GM18498 (cell line): ENCODE data around the gene FSCN2.
A peak's percentile ranks its signal among the peaks of the same experiment; 100 is the strongest.

Experiments used
- ATAC-seq: cut with Tn5 transposase; IDR thresholded peaks from one replicate; pipeline ENCODE4 v1.9.1; 2021; ENCODE audit warnings: mild to moderate bottlenecking, moderate library complexity; ENCODE audit not compliant: unreplicated experiment

Gene FSCN2

DNA sequence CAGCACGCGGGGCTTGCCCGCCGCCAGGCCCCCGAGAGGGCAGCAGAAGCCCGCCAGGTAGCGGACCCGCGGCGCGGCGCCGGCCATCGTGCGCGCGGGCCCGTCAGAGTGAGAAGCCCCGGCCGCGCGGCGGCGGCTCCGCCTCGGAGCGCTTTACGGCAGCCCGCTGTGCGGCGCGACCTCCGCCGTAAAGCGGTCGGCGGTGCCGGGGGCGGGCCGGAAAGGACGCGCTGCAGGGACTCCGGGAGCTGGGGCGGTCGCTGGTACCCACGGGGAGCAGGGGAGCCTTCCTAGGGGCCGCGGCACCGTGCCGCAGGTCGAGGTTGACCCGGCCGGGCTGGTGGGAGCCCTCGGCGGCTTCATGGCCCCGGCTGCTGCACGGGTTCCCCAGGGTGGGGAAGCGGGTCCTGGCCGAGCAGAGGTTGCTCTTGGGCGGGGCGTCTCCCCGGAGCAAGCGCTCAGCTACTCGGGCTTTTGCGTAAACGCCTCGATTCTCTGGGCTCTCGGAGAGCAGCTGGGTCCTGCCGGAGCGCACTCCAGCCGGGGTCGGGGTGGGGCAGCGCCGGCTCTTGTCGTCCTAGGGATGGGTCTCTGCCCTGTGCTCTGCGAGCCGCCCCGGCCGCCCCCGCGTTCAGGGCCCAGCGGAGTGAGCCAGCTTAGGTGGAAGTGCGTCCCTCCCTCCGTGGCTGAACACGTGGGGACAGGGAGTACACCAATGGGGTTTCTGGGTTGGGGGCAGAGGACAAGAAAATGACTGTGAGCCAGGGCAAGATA is 24.3 kb downstream of the FSCN2 start, which contains the start of gene FAAP100:
Gene FAAP100, minus strand, starts transcription at position 110 of the 774 bp plus-strand sequence. Its CDS starts 23 bp downstream, at position 87.
- ATAC-seq, result peak; percentile 56

DNA sequence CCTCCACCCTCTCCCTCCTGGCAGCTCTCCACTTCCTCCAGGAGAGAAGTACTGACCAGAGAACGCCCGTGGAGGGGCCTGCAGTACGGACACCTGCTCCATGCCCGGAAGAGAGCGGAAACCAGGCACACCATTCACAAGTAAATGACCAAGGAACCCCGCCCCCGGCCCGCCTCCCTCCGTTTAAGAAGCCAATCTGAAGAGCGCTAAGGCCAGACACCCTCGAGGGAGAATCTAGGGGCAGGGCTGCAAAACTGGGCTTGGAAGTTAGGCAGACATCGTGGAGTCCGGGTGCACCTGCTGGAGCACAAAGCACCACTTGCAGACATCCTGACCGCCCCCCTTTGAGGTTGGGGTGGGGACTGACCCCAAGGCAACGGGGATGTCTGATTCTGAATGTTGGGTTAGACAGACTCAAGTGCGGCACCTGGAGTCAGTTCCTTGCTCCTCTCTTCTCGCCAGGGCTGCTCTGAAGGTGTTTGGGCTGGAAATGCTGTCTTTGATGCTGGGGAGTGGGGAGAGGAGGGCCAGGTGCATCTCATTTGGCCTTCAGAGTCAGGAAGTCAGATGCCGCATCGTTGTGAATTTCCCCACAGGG is 24.9 kb downstream of the FSCN2 start:
- ATAC-seq, result peak; percentile 38

DNA sequence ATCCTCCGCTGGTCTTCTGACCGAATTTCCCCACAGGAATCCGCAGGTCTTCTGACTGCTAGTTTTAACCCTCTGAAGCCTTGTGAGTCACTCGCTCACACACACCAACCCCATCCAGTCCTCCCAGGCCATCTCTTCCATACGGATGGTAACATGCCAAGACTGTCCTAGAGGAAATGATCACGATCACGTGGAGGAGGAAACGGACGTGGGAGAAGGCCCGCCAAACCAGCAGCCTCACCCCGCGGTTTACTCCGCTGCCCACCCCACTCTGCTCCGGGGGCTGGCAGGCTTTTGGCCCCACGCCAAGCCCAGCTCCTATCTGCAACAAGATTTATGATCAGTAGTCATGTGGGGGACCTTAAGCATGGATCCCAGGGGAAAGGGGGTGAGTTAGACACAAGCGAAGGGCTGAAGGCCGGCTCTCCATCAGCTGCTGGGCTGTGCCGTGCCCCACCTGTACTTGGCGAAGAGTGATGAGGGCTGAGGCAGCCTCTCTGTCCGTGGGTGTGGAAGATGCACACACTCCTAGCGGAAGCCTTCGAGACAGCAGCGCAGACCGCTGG is 25.5 kb downstream of the FSCN2 start:
- ATAC-seq, result no peak

DNA sequence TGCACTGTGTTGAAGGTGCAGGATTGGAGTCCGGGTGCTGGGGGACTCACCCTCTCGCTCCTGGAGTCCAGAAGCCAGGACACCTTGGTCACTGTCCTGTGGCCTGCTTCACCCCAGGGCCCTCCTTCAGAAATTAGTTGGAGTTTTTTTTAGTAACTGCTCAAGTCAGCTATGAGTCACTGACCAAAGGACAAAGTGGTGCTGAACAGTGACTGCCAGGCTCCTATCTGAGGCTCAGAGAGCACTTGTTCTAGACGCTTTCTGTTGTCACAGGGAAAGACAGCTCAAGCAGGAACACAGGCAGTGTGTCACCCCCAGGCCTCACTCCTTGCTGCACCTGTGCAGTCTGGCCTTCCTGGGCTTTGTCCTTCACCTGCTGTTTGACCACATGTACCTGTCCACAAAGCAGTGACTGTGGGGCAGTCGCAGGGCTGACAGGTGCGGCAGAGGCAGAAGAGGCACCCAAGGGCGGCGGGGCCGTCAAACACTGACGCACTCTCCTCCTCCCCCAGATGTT is 28.1 kb downstream of the FSCN2 start:
- no peak for ATAC-seq

DNA sequence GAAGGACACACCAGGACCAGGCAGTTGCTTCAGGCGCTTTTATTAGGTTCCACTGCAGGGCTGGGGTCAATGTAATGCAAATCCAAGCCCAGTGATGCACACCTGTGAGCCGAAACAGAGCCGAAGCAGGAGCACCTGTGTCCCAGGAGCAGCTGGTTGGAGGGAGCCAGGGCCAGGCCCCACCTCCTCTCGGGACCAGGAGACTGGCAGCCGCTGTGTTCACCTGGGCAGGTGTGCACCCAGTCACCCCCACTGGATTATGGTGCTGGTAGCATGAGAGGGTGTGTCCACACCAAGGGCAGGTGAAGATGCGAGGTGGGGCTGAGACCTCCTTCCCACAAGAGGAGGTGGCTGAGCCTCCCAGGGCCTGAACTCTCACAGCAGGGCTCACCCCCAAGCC is 28.7 kb downstream of the FSCN2 start:
- no peak for ATAC-seq

DNA sequence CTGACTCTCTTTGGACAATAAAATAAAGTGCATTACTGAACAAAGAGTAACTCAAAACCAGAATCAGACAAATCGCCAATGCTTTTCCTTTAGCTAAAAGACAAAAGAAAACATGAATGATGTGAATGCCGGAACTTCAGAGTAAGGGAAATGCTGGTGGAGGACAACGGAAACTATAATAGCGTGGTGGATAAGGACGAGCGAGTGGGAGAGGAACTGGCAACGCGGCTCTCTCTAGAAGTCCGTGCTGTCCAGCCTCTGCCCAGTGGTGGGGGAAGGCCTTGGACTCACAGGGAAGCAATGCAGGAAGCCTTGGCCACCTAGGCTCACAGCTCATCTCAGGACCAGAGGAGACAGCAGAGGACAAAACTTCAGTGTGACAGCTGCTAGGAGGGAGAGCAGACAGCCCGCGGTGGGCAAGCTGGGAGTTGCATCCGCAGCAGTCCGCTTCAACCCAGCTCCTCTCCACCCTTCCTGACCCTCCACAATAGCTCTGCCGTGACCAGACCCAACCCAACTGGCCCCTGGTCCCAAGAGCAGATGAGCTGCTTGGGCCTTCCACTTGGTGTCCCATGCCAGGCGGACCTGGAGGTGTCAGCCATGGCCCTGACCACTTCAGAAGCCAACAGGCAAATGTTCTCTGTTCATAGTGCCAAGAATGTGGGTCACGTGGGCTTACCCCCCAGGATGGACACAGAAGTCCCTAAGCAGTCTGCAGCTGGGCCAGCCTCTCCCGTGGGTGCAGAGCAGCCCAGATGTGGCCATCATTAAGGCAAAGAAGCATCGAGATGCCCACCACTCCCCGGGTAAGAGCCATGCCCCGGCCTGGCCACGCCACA is 29.3 kb downstream of the FSCN2 start:
- ATAC-seq, result no peak

DNA sequence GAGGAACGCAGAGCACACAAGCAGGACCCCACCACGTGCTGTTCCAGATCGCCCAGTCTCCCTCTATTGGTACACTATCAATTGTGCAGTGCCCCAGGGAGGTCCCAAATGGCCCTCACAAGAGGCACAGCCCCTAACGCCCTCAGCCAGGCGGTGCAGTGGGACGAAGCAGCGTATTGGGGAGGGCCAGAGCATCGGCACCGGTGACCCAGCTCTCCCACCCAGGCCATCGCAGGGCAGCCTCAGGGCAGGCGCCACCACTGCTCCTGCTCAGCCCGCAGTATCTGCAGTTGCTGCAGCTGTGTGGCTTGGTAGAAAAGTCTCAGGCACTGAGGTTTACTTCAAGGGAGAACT is 29.9 kb downstream of the FSCN2 start:
- no peak for ATAC-seq

DNA sequence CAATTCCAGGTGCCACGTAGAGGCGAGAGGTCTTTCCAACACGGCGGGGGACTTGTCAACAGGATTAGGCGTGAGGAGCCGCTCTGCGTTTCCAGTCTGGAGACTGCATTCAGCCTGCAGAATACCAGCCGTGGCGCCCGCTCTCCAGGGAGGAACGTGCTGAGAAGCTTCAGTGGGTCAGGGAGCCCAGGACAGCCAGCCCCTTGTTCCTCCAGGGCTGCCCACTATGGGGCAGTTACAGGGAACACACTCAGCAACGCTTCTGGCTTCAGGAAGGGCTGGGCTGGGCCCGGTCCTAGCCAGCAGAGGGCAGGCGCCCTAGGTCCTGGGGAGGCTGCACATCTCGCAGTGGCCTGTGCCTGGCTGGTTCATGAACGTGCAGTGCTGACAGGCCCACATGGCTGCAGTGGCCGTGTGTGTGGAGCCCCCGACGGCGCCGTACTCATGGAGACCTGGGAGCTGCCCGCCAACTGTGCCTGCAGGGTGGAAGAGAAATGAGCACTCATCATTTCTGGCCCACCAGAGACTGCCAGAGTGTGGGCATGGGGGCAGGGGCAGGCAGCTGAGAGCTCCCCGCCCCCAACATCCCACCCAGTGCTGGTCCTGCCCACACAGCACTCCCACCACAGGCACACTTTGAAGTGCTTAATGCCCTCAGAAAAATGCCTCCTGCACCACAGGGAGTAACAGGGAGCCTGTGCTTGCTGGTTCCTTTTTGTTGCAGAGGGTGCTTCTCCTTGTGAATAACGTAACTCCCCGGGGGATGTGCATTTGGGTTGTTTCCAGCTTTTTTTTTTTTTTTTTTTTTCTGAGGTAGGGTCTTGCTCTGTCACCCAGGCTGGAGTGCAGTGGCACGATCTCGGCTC is 31.0 kb downstream of the FSCN2 start:
- no peak for ATAC-seq

DNA sequence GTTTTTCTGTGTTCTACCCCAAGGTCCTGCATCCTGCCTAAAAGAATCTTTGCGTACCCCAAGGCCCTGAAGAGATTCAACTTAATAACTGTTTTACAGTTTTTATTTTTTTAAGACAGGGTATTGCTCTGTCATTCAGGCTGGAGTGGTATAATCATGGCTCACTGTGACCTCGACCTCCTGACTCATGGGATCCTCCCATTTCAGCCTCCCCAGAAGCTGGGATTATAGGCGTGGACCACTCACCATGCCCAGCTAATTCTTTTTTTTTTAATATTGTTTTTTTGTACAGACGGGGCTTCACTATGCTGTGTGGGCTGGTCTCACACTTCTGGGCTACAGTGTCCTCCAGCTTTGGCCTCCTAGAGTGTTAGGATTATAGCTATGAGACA is 33.3 kb downstream of the FSCN2 start:
- no peak for ATAC-seq

DNA sequence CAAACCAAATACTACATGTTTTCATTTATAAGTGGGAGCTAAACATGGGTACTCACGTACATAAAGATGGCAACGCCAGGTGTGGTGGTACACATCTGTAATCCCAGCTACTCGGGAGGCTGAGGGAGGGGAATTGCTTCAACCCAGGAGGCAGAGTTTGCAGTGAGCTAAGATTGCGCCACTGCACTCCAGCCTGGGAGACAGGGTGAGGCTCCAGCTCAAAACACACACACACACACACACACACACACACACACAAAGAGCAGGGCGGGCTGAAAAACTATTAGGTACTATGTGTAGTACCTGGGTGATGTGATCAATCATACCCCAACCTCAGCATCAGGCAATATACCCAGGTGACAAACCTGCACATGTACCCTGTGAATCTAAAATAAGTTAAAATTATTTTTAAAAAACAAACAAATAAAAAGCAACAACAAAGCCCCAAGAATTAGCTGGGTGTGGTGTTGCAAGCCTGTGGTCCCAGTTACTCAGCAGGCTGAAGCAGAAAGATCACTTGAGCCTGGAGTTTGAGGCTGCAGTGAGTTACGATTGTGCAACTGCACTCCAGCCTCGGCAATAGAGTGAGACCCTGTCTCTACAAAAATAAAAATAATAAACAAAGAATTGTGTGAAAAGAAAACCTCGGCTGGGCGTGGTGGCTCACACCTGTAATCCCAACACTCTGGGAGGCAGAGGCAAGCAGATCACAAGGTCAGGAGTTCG is 35.8 kb downstream of the FSCN2 start:
- no peak for ATAC-seq

DNA sequence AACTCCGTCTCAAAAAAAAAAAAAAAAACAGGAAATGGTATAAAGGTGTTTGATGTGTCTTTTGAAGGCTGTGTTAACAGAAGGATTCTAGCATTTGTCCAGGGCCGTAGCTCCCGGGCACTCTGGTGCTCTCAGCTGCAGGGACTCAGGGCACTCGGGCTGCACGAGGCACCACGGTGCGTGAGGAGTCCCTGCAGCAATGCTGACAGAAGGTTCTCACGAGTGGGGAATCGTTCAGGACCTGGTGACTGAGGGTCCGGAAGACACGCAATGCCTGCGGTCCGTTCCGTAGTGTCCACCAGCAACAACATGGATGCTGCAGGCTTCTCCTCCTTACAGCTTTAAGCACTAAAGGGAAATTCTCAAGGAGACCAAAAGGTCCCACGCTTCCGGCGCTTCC is 36.6 kb downstream of the FSCN2 start:
- no peak for ATAC-seq

DNA sequence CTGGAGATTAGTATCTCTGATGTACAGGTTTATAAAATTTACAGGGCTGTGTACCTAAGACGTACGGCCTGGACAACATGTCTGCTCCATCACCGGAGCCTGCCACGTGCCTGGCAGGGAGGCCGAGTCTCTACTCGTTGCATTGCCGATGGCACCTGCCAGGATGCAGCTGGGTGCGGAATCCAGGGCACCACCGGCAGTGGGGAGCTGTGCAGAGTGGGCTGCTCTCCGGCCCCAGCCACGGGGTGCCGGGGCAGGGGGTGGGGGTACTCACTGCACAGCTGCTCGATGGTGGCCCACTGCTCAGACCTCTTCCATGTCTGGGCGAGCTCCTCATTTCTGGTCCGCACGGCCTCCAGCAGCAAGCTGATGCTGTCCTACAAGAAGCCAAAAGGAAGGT is 37.1 kb downstream of the FSCN2 start:
- no peak for ATAC-seq

DNA sequence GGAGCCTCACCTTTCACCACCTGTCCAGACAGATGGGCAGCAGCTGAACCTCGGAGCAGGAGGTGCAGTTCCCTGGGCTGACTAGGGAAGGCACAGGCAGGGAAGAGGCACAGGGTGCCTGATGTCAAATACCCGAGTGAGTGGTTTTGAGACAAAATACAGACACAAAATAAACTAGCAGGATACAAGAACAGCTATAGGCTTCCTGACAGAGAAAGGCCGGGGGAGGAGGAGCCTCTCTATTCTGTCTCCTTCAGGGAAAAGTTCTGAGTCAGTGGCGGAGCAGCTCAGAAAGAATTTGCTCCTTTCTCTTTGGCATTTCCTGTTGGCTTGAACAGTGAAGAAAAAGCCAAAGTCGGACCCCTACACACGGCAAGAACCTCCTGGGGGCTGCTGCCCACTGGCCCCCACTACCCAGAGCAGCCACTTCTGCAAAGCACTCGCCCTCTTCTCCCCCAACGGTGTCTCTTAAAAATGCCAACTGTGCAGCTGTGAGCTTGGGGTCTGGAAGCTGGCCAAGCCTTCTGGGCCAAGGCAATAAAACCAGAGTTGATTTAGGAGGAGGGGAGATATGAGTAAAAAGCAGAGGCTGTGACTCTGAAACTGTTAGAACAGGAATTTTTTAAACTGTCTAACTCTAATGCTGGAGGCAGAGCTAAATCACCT is 38.4 kb downstream of the FSCN2 start:
- ATAC-seq, result no peak

DNA sequence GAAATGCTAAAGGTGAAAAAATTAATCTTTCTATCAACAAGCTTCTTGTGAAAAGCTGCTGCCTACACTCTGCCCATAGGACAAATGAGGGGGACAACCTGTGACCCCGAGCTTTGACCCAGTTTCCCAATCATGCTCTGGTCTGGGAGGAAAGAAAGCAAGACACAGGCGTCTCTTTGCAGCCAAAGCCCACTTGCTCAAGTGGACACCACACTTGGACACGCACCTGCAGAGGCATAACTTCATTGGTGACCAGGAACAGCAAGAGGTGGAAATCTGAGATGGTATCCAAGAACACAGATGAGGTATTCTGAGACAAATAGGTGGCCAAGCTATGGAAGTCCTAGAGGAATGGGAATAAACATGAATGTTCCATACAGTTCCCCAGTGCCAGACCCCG is 39.0 kb downstream of the FSCN2 start:
- ATAC-seq, result no peak

DNA sequence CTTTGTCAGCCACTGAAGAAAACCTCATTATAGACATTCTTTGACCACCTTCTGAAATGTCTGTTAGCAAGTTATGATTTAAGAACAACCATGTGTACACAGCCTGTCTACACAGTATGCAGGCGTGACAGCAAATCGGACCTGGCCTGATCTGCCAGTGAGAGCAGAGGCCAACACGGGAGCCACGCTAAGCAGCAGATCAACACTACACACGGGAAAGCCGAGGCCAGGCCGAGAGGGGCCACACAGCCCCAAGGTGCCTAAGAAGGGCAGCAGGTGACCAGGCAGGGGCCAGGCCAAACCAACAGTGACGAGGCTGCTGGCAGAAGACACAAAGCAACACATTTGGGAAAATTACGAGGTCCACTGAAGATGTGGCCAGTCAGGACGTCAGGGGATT is 40.2 kb downstream of the FSCN2 start:
- ATAC-seq, result no peak

DNA sequence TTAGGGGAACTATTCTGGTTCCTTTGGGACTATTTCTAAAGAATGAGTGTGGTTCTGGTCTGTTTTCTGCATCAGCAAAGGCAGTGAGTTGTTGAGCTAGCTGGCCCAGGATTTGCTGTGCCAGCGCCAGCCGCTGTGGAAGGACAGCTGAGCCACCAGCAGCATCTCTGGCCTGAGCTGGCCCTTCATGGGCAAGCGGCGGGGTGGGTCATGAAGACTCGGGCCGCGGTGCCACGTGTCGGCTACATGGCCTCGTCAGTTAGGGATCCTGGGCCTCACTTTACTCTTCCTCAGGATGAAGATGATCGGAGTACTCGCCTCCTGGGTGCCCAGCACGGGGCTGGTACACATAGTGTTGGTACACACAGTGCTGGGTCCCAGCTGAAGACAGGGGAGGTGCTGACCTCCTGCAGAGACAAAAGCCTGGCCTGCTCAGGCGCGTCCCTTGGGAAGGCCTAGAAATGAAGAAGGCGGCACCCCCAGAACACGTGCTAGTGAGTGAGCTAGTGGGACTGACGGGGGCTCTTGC is 41.9 kb downstream of the FSCN2 start:
- ATAC-seq, result no peak

DNA sequence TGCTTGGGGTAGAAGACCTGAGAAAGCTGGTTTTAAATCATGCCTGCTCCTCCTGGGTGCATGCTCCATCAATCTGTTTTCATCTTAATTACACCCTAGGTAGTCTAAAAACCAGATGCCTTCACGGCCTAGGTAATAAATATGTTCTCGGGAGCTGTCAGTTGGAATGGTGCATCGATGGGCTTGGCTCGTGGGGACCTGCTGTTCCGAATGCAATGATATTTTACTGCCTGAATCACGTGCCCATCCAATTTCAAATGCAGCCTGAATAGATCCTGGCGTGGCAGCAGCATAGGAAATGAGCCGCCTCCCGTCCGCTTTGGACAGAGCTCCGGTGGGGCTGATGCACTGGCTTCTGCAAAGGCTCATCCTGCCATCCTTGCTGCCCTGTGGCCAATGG is 42.8 kb downstream of the FSCN2 start:
- ATAC-seq, result no peak

DNA sequence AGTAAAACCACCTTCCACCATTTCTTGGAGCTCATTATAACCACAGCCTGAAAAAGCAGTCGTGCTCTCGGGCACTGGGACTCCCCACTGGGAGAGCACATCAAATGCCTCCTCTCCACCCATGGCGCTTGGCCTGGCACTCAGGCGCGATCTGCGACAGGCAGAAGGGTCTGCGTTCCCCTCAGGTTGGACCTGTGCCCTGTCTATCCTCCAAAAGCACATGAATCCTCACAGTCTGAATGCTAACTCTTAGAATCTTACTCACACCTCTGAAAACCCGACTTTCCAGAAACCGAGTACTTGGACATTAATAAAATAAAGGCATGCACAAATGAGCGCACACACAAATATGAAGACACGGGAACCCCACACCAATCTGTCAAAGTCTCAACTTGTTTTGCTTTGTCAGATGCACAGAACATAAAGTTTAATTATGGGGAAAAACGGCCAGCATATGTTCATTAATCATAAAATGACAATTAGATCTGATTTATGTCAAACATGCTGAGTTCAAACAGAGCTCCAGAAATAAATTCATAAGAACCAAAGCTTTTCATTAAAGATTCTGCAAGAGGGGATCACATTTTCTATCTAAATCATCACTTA is 44.5 kb downstream of the FSCN2 start:
- ATAC-seq, result no peak
